K562 (cell line): ENCODE data around the gene KRTAP16-1. TPM values are rescaled to one million over a fixed set of nuclear protein-coding genes. Genes with fewer than 3 reads are reported as not detected.
"Not testable (repeated sequence)": the region's sequence is repeated elsewhere in the genome, so short reads cannot be mapped to it uniquely, and the experiment has no call there.

ENCODE experiments used
- ATAC-seq: fragments of 200-7000 bp; cut with Tn5 transposase; 3 replicates; pipeline ENCODE4 v1.9.1; 2020; ENCODE audit warnings: moderate library complexity
- BruUV-seq: library from RNA; stranded (reverse); fragments of 400-500 nt; replicated peaks from 2 replicates; lab custom pipeline; 2021; lab: Mats Ljungman, UMichigan
- CTCF ChIA-PET: fragments of 300-600 bp; formaldehyde crosslinking; extraction: SDS; loops from one replicate; lab custom pipeline; 2021; ENCODE audit warnings: low intra/inter-chr PET ratio; lab: Yijun Ruan, JAX
- POLR2A ChIA-PET: fragments of 300-600, 350-650 bp; sonication (Branson Sonifier 250); formaldehyde crosslinking; extraction: SDS; loops from one replicate; lab custom pipeline; 2021; ENCODE audit warnings: antibody characterized with exemption, inconsistent platforms; lab: Yijun Ruan, JAX
- DNase-seq, 4 experiments: peaks; one replicate each; pipeline versions ENCODE4 v3.0.0 to v3.0.0-alpha.2; 2011 to 2018; ENCODE audit warnings: low spot score in 3 of 4, mixed read lengths in 3 of 4; ENCODE audit errors: extremely low read depth in 1 of 4
- FAIRE-seq: peaks from 2 replicates; lab custom pipeline; 2011; peaks lifted over from hg19 to GRCh38; lab: Jason Lieb, UNC
- H2AFZ ChIP-seq: 2 replicates; pipeline ENCODE4 v1.6.0; 2011; ENCODE audit warnings: low read depth, low read length, control low read depth, inconsistent platforms
- H3K27ac ChIP-seq: fragments of 200-600 bp; 3 replicates; pipeline ENCODE4 v1.8.0; 2011; ENCODE audit warnings: low read depth, mild to moderate bottlenecking, control low read depth, inconsistent platforms, low read length, moderate library complexity, mixed read lengths; ENCODE audit errors: extremely low read depth
- H3K27me3 ChIP-seq, 2 experiments: fragments of 300-600 bp in 1 of 2; 2 replicates in 1 of 2; 3 replicates in 1 of 2; pipeline versions ENCODE4 v1.6.0 to v1.8.0; 2011; ENCODE audit warnings: inconsistent platforms in 2 of 2, low read length in 2 of 2, mild to moderate bottlenecking in 1 of 2, mixed read lengths in 1 of 2, moderate library complexity in 1 of 2; ENCODE audit not compliant: control insufficient read depth in 2 of 2, insufficient read depth in 2 of 2
- H3K36me3 ChIP-seq: fragments of 300-600 bp; 3 replicates; pipeline ENCODE4 v1.8.0; 2011; ENCODE audit warnings: mild to moderate bottlenecking, low read length, inconsistent platforms; ENCODE audit not compliant: control insufficient read depth, insufficient read depth
- H3K4me1 ChIP-seq, 2 experiments: fragments of 200-600 bp in 1 of 2; replicated peaks in 1 of 2; 2 replicates in 1 of 2; 3 replicates in 1 of 2; pipeline versions ENCODE4 v1.5.1 to v1.8.0; 2011; ENCODE audit warnings: inconsistent platforms in 2 of 2, low read length in 2 of 2, mild to moderate bottlenecking in 1 of 2, mixed read lengths in 1 of 2, moderate library complexity in 1 of 2; ENCODE audit not compliant: control insufficient read depth in 2 of 2, insufficient read depth in 2 of 2
- H3K4me2 ChIP-seq: 2 replicates; pipeline ENCODE4 v1.6.1; 2011; ENCODE audit warnings: low read length, control low read depth, inconsistent platforms, mixed read lengths; ENCODE audit not compliant: insufficient read depth
- H3K4me3 ChIP-seq: fragments of 200-600 bp; sonication (generic), shearing (Covaris generic); 2 replicates; pipeline ENCODE4 v1.5.1; 2016; ENCODE audit warnings: control low read depth, inconsistent platforms
- H3K79me2 ChIP-seq: fragments of 200-600 bp; 3 replicates; pipeline ENCODE4 v1.8.0; 2011; ENCODE audit warnings: low read length, inconsistent platforms; ENCODE audit not compliant: control insufficient read depth, insufficient read depth
- H3K9ac ChIP-seq, 2 experiments: 2 replicates each; pipeline versions ENCODE4 v1.6.0 to v1.6.1; 2011; ENCODE audit warnings: low read depth in 2 of 2, low read length in 2 of 2, control low read depth in 1 of 2, inconsistent platforms in 1 of 2, mild to moderate bottlenecking in 1 of 2, mixed read lengths in 1 of 2; ENCODE audit not compliant: insufficient read depth in 1 of 2
- H3K9me1 ChIP-seq: one replicate; pipeline ENCODE4 v1.6.0; 2011; ENCODE audit warnings: inconsistent platforms, mild to moderate bottlenecking, low read length, moderate library complexity; ENCODE audit not compliant: control insufficient read depth, insufficient read depth
- H3K9me3 ChIP-seq: replicated peaks from 2 replicates; pipeline ENCODE4 v1.5.1; 2011; ENCODE audit warnings: low read depth, low read length, inconsistent platforms; ENCODE audit not compliant: control insufficient read depth, insufficient read depth
- H4K20me1 ChIP-seq: replicated peaks from 2 replicates; pipeline ENCODE4 v1.6.1; 2011; ENCODE audit warnings: low read length, inconsistent platforms, mixed read lengths; ENCODE audit not compliant: control insufficient read depth, insufficient read depth
- SIN3B ChIP-seq: fragments of 450-650 bp; IDR thresholded peaks from 2 replicates; pipeline ENCODE4 v1.6.1; 2017; ENCODE audit warnings: low read depth, mild to moderate bottlenecking, moderate library complexity
- ZNF134 ChIP-seq: fragments of 250-450 bp; sonication (Bioruptor Pico); conservative IDR thresholded peaks from 2 replicates; pipeline ENCODE4 v1.4.0; 2020
- ZNF197 ChIP-seq: fragments of 200-800 bp; sonication (Bioruptor generic); IDR thresholded peaks from 2 replicates; pipeline ENCODE4 v1.6.1; 2016; ENCODE audit warnings: low read depth, missing genetic modification characterization, missing compliant biosample characterization
- ZNF695 ChIP-seq: fragments of 450-650 bp; formaldehyde crosslinking; IDR thresholded peaks from 2 replicates; pipeline ENCODE4 v1.4.0; 2020; ENCODE audit warnings: mild to moderate bottlenecking, moderate library complexity
- ZNF76 ChIP-seq: fragments of 250-450 bp; sonication (Bioruptor Pico); IDR thresholded peaks from 2 replicates; pipeline ENCODE4 v1.4.0; 2020; ENCODE audit warnings: mild to moderate bottlenecking, moderate library complexity, borderline replicate concordance
- WGBS: fragments of 100-300 bp; shearing (Covaris generic); methylation state at CpG from one replicate; pipeline ENCODE4 v1.1.6; 2016; ENCODE audit warnings: low coverage, mixed read lengths; ENCODE audit not compliant: insufficient coverage; ENCODE audit errors: missing lambda C conversion rate; 5-methylcytosine and 5-hydroxymethylcytosine counted together
- in situ Hi-C: fragments of 300-500 bp; cut with MboI; formaldehyde crosslinking; loops from 4 replicates; pipeline ENCODE4 v1.15.0; 2018; ENCODE audit warnings: inconsistent platforms, mixed read lengths
- intact Hi-C: fragments of 100-400 bp; cut with micrococcal nuclease; formaldehyde crosslinking; loops from 2 replicates; pipeline ENCODE4 v1.14.2; 2022
- polyA plus RNA-seq, 8 experiments: library from polyadenylated mRNA; depleted of rRNA in 4 of 8; stranded (reverse) in 5 of 8; unstranded in 3 of 8; fragments of >200 nt; fragmentation: Nextera tagmentation in 2 of 8; fragmentation: Illumina TruSeq in 1 of 8; extraction: Ambion mirVana in 2 of 8; extraction: Trizol in 1 of 8; gene quantifications; 2 replicates each; pipeline versions ENCODE4 v1.2.1 to v1.2.3, GENCODE V29; 2011 to 2014; ENCODE audit warnings: inconsistent platforms in 1 of 8, missing spikeins in 1 of 8
- total RNA-seq, 7 experiments: library from RNA; depleted of rRNA in 6 of 7; stranded (reverse); fragments of >200 nt in 6 of 7; fragmentation: Illumina TruSeq in 2 of 7; extraction: Trizol in 2 of 7; gene quantifications; 2 replicates each; pipeline versions ENCODE4 v1.2.1 to v1.2.3, GENCODE V29; 2011 to 2021; ENCODE audit warnings: low replicate concordance in 1 of 7
- TF ChIP-seq, protein P1 (sequence below): fragments of 450-650 bp; formaldehyde crosslinking; IDR thresholded peaks from 2 replicates; pipeline ENCODE4 v1.4.0; 2022; ENCODE audit warnings: missing genetic modification characterization
- TF ChIP-seq, protein P2 (sequence below): fragments of 250-450 bp; sonication (Bioruptor Pico); IDR thresholded peaks from 2 replicates; pipeline ENCODE4 v1.8.0; 2022; ENCODE audit warnings: inconsistent platforms, mild to moderate bottlenecking, moderate library complexity, borderline replicate concordance
- TF ChIP-seq, protein P3 (sequence below): fragments of 450-650 bp; IDR thresholded peaks from 2 replicates; pipeline ENCODE4 v1.7.1; 2018; ENCODE audit warnings: mild to moderate bottlenecking, low read depth; ENCODE audit not compliant: partially characterized antibody

KRTAP16-1 gene
- total and polyA plus RNA-seq, 9 of the 15 experiments (the other 6 are each of a cell fraction or from before 2014, with no cell fraction given), result not detected

DNA sequence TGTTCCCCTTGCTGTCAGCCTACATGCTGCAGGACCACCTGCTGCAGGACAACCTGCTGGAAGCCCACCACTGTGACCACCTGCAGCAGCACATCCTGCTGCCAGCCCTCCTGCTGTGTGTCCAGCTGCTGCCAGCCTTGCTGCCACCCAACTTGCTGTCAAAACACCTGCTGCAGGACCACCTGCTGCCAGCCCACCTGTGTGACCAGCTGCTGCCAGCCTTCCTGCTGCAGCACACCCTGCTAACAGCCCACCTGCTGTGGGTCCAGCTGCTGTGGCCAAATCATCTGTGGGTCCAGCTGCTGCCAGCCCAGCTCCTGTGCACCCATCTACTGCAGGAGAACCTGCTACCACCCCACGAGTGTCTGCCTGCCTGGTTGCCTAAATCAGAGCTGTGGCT lies 37.8 kb downstream of the KRTAP16-1 start:
- CTCF ChIA-PET, BruUV-seq: not testable (repeated sequence)

DNA sequence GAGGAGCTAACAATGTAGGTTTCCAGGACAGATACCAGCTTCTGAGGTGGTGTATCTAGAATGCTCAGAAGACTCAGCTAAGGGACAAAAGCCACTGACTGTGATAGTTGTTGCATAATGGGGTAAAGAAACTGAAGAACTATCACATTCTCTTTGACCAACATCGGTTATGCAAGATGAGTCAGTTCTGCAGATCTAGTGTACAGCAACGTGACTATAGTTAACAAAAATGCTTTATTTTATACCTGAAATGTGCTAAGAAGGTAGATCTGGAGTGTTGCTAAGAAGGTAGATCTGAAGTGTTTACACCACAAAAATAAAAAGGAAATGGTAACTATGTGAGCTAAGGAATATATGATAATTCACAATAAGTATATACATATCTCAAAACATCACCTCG lies 41.4 kb downstream of the KRTAP16-1 start:
- Histone ChIP-seq H2AFZ (no peak overlapping the region), H3K9me3 (no peaks in the 10 kb centered on the region), H3K79me2 (no peaks in the 10 kb centered on the region), H3K36me3 (no peaks in the 10 kb centered on the region), H3K4me3 (no peak overlapping the region), H3K9ac (no peak overlapping the region), H3K27me3 (no peaks in the 10 kb centered on the region), H3K27ac (no peak overlapping the region), H4K20me1 (no peaks in the 10 kb centered on the region), H3K4me2 (no peak overlapping the region), H3K9me1 (no peaks in the 10 kb centered on the region), H3K4me1 (no peaks in the 10 kb centered on the region)
- intact Hi-C loops, result no loop called here
- ChIA-PET POLR2A (no interaction called here), CTCF (no interaction called here)
- no CpG with 5 or more reads among the region's 3 CpGs for WGBS
- ATAC-seq, result no peak
- DNase-seq, result no peak
- in situ Hi-C loops, result no loop called here
- FAIRE-seq, result no peak
- BruUV-seq, result no TSS peak
- TF ChIP-seq, protein P1, sequence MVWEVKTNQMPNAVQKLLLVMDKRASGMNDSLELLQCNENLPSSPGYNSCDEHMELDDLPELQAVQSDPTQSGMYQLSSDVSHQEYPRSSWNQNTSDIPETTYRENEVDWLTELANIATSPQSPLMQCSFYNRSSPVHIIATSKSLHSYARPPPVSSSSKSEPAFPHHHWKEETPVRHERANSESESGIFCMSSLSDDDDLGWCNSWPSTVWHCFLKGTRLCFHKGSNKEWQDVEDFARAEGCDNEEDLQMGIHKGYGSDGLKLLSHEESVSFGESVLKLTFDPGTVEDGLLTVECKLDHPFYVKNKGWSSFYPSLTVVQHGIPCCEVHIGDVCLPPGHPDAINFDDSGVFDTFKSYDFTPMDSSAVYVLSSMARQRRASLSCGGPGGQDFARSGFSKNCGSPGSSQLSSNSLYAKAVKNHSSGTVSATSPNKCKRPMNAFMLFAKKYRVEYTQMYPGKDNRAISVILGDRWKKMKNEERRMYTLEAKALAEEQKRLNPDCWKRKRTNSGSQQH (CRISPR knock-in tag), result no peak
- TF ChIP-seq ZNF197, result no peak
- TF ChIP-seq SIN3B, result no peak
- no peak for TF ChIP-seq ZNF76 (CRISPR knock-in tag)
- no peak for TF ChIP-seq ZNF134 (CRISPR knock-in tag)
- TF ChIP-seq, protein P2, sequence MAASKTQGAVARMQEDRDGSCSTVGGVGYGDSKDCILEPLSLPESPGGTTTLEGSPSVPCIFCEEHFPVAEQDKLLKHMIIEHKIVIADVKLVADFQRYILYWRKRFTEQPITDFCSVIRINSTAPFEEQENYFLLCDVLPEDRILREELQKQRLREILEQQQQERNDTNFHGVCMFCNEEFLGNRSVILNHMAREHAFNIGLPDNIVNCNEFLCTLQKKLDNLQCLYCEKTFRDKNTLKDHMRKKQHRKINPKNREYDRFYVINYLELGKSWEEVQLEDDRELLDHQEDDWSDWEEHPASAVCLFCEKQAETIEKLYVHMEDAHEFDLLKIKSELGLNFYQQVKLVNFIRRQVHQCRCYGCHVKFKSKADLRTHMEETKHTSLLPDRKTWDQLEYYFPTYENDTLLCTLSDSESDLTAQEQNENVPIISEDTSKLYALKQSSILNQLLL (CRISPR knock-in tag), result no peak
- TF ChIP-seq, protein P3, sequence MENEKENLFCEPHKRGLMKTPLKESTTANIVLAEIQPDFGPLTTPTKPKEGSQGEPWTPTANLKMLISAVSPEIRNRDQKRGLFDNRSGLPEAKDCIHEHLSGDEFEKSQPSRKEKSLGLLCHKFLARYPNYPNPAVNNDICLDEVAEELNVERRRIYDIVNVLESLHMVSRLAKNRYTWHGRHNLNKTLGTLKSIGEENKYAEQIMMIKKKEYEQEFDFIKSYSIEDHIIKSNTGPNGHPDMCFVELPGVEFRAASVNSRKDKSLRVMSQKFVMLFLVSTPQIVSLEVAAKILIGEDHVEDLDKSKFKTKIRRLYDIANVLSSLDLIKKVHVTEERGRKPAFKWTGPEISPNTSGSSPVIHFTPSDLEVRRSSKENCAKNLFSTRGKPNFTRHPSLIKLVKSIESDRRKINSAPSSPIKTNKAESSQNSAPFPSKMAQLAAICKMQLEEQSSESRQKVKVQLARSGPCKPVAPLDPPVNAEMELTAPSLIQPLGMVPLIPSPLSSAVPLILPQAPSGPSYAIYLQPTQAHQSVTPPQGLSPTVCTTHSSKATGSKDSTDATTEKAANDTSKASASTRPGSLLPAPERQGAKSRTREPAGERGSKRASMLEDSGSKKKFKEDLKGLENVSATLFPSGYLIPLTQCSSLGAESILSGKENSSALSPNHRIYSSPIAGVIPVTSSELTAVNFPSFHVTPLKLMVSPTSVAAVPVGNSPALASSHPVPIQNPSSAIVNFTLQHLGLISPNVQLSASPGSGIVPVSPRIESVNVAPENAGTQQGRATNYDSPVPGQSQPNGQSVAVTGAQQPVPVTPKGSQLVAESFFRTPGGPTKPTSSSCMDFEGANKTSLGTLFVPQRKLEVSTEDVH, result no peak
- no peak for TF ChIP-seq ZNF695 (CRISPR knock-in tag)

More for the DNA sequence above, 37.8 kb downstream of the KRTAP16-1 start:
- intact Hi-C loops, H3K4me1 ChIP-seq, POLR2A ChIA-PET, DNase-seq, H3K27me3 ChIP-seq, H2AFZ ChIP-seq, H3K4me3 ChIP-seq, in situ Hi-C loops, H3K9me3 ChIP-seq, H3K9ac ChIP-seq, H4K20me1 ChIP-seq, FAIRE-seq, H3K79me2 ChIP-seq, H3K4me2 ChIP-seq, H3K27ac ChIP-seq, H3K36me3 ChIP-seq, H3K9me1 ChIP-seq, ATAC-seq: not testable (repeated sequence)
- WGBS, result no CpG with 5 or more reads among the region's 1 CpG
